Erythroblast (primary cell): ENCODE data around the gene MAST4.

Experiments used
- DNase-seq, 2 experiments: peaks; one replicate each; lab custom pipeline; 2025; lab: John Stamatoyannopoulos, UW
- GATA1 ChIP-seq: IDR thresholded peaks from 2 replicates; pipeline ENCODE4 v1.6.1; 2011; ENCODE audit warnings: low read depth, mild to moderate bottlenecking, control low read depth, low read length, moderate library complexity
- POLR2A ChIP-seq: IDR thresholded peaks from 2 replicates; pipeline ENCODE4 v1.6.1; 2011; ENCODE audit warnings: mild to moderate bottlenecking, low read length

The MAST4 gene

GRCh38 chr5:66967826-66968262 lies 371.7 kb downstream of the MAST4 start:
- DNase-seq, result no peak
- TF ChIP-seq GATA1, result no peak
- TF ChIP-seq POLR2A, result no peak

- no peak for TF ChIP-seq POLR2A
- no peak for TF ChIP-seq GATA1
- no peak for DNase-seq
Measured at GRCh38 chr5:66969484-66969883, 373.3 kb downstream of the MAST4 start.

- no peak for TF ChIP-seq GATA1
- no peak for TF ChIP-seq POLR2A
- no peak for DNase-seq
Measured at GRCh38 chr5:66969963-66970362, 373.8 kb downstream of the MAST4 start.

DNA sequence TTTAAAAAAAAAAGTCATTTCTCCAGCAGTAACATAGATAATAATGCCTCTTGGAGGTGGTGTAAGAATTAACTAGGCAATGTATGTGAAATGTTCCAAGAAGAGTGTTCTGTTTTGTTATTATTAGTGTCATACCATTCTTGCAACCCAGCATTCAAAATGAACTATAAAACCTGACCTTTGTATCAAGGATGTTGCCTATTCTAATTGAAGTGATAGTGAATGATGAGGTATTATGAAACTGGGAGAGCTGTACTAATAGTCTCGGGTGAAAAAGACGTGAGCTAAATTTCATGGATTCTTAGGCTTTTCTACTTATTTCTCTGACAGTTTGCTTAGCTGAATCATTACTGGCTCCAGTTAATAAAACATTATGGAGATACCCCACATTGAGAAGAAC lies 375.8 kb downstream of the MAST4 start:
- TF ChIP-seq POLR2A (no peak), GATA1 (no peak)
- DNase-seq, result no peak

GRCh38 chr5:66974256-66974655 lies 378.1 kb downstream of the MAST4 start:
- TF ChIP-seq POLR2A (no peak), GATA1 (no peak)
- no peak for DNase-seq

GRCh38 chr5:66976108-66976507 lies 379.9 kb downstream of the MAST4 start:
- no peak for DNase-seq
- no peak for TF ChIP-seq GATA1
- TF ChIP-seq POLR2A, result no peak

GRCh38 chr5:66979738-66980137 lies 383.5 kb downstream of the MAST4 start:
- TF ChIP-seq POLR2A, result no peak
- no peak for DNase-seq

DNA sequence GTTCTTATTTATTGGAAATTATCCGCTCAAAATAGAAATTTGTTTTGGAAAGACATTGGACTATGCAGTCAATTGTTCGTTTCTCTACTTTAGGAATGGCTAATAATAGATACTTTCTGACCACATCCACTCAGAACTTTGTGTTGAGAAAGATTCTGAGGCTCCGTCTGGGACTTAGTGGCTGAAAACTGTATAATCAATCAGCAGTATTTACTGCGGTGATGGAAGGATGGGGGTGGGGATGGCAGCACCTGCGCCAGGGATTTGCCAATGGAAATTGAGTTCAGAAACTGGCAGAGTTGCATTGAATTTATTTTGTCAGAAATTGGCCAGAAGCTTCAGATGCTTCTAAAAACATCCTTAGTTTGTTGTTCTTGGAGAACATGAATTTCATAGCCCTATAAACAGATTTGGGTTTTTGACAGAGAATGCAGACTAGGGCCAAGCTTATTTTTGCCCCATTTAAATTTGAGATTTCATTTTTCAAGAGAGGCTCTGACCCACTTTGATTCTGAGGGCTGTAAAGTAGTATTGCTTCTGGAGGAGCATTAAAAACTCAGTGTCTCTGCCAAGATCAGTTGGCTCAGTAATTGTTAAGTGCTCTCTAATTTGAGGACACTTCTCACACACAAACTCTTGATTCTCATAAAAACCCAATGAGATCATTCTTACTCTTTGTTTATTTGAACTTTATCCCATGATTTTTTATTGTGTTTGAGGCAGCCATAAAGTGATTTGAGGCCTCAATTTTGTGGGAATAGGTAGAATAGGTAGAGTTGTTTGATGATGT lies 385.3 kb downstream of the MAST4 start:
- no peak for DNase-seq
- TF ChIP-seq POLR2A (no peak), GATA1 (no peak)

DNA sequence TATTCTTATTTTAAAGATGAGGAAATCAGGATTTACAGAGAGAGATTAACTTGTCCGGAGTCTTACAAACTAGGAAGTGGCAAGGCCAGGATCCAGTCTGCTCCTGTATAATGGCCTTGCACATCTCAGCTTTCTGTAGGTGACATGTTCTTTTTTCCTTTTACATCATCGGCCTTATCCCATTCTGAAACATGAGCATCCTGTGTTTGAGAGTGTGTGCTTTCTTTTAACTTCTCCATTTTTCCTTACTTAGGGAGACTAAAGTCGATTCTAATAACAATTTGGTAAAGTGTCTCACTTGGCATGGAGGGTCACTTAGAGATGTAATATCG lies 385.8 kb downstream of the MAST4 start:
- TF ChIP-seq GATA1 (no peak), POLR2A (no peak)
- DNase-seq, result no peak

GRCh38 chr5:66982470-66982869 lies 386.3 kb downstream of the MAST4 start:
- no peak for DNase-seq
- TF ChIP-seq POLR2A, result no peak
- TF ChIP-seq GATA1, result no peak

DNA sequence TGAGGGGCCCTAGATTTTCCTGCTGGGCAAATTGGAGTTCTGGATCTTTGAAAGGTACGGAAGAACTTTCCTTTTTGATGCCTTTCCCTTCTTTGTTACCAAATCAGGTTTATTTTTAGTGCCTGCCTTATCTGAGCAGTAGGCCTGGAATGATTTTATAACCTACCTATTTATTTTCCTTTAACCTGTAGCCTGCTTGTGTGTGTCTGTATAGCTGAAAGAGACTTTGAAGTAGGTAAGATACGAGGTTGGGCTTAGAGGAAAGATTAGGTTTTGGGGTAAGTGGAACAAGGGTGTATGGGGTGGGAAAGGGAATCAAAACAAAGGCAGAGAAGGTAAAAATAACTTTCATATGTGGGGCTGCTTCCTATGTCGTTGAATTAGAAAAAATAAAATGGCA lies 389.2 kb downstream of the MAST4 start:
- DNase-seq, result no peak
- no peak for TF ChIP-seq GATA1
- TF ChIP-seq POLR2A, result no peak

- no peak for TF ChIP-seq POLR2A
- no peak for TF ChIP-seq GATA1
- no peak for DNase-seq
Measured at GRCh38 chr5:66986009-66986408, 389.8 kb downstream of the MAST4 start.

DNA sequence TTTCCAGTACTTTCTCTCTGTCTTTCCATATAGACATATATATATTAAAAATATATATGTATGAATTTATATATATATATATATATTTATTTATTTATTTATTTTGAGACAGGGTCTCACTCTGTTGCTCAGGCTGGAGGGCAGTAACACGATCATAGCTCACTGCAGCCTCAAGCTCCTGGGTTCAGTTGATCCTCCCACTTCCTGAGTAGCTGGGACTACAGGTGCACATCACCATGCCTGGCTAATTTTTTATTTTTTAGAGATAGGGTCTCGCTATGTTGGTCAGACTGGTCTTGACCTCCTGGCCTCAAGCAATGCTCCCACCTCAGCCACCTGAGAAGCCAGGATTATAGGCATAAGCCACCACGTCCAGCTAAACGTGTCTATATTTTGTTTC lies 390.3 kb downstream of the MAST4 start:
- no peak for TF ChIP-seq POLR2A
- TF ChIP-seq GATA1, result no peak
- DNase-seq, result no peak

DNA sequence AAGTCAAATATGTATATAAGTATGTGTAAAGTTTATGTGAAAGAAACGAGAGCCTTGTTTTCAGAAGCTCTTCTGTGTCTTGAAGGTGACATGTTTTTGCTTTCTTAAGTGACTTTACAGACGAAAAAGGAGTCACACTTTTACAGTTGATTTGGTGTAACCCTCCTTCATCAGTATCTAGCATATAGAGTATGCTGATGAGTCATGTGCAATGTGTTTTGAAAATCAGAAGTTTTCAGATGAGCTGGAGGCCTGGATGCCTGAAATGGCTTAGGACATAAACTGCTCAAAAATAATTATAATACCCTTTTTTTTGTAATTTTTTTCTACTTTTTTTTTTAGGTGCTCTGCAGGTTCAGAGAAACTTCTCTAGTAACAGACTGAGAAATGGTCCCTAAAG lies 390.9 kb downstream of the MAST4 start:
- DNase-seq, result no peak
- TF ChIP-seq POLR2A (no peak), GATA1 (no peak)

- TF ChIP-seq GATA1 (no peak), POLR2A (no peak)
- DNase-seq, result no peak
Measured at GRCh38 chr5:66987540-66987939, 391.3 kb downstream of the MAST4 start.
